ENCODE data around the gene BTAF1. TPM values are rescaled to one million over a fixed set of nuclear protein-coding genes. Genes with fewer than 3 reads are reported as not detected.
"Not testable (repeated sequence)": the region's sequence is repeated elsewhere in the genome, so short reads cannot be mapped to it uniquely, and the experiment has no call there.

BTAF1 gene
- total RNA-seq, 1 donor from 2014 or later, result 30.0 TPM

DNA sequence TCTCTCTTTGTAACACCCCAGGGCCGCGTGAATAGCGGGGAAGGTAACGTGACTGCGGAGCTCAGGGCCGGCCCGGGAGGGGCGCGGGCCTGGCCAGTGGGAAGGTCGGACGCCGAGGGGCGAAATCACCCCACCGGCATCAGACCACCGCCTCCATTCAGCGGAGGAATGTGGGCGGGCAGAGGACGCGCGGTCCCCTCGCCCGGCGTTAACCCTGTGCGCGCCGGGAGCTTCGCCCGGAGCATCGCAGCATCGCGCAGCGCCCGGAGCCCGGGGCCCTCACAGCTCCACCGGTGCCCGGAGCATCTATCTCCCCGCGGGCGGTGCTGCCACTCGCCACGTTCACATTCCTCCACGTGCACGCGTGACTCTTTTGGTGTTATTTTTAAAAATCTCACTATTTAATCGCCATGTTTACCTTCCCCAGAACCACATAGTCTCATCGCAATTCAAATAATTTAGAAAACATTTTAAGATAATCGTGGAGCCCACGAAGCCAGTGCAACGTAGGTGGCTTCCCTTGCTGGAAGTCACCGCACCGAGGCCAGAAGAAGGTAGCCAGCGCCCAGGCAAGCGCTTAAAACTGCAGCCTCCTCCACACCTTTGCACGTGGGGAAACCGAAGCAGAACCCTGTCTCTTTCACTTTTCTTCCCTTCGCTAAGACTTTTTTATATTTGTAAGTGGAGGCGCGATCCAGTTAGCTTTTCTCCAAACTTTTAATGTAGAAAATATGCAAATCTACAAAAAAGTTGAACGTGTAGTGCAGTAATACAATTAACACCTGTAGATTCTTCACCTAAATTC is 36.1 kb upstream of the BTAF1 start:
- Mint-ChIP-seq H3K27me3 (ENCODE audit: unreplicated experiment) (no peaks in the 10 kb centered on the region), H3K36me3 (ENCODE audit: low read depth, unreplicated experiment) (no peaks in the 10 kb centered on the region), H3K4me3 (ENCODE audit: unreplicated experiment) (peak overlapping the region; percentile 89), H3K27ac (ENCODE audit: unreplicated experiment) (peak overlapping the region; percentile 91), H3K4me1 (ENCODE audit: unreplicated experiment) (peaks cover 16% of the 10 kb centered on the region), H3K9me3 (ENCODE audit: unreplicated experiment) (no peaks in the 10 kb centered on the region)
- TF ChIP-seq, protein P1, sequence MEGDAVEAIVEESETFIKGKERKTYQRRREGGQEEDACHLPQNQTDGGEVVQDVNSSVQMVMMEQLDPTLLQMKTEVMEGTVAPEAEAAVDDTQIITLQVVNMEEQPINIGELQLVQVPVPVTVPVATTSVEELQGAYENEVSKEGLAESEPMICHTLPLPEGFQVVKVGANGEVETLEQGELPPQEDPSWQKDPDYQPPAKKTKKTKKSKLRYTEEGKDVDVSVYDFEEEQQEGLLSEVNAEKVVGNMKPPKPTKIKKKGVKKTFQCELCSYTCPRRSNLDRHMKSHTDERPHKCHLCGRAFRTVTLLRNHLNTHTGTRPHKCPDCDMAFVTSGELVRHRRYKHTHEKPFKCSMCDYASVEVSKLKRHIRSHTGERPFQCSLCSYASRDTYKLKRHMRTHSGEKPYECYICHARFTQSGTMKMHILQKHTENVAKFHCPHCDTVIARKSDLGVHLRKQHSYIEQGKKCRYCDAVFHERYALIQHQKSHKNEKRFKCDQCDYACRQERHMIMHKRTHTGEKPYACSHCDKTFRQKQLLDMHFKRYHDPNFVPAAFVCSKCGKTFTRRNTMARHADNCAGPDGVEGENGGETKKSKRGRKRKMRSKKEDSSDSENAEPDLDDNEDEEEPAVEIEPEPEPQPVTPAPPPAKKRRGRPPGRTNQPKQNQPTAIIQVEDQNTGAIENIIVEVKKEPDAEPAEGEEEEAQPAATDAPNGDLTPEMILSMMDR (IDR thresholded peaks at IDR 0.05; ENCODE audit: unreplicated experiment), result no peak
- peak; percentile 82 for DNase-seq (ENCODE audit: low spot score)

DNA sequence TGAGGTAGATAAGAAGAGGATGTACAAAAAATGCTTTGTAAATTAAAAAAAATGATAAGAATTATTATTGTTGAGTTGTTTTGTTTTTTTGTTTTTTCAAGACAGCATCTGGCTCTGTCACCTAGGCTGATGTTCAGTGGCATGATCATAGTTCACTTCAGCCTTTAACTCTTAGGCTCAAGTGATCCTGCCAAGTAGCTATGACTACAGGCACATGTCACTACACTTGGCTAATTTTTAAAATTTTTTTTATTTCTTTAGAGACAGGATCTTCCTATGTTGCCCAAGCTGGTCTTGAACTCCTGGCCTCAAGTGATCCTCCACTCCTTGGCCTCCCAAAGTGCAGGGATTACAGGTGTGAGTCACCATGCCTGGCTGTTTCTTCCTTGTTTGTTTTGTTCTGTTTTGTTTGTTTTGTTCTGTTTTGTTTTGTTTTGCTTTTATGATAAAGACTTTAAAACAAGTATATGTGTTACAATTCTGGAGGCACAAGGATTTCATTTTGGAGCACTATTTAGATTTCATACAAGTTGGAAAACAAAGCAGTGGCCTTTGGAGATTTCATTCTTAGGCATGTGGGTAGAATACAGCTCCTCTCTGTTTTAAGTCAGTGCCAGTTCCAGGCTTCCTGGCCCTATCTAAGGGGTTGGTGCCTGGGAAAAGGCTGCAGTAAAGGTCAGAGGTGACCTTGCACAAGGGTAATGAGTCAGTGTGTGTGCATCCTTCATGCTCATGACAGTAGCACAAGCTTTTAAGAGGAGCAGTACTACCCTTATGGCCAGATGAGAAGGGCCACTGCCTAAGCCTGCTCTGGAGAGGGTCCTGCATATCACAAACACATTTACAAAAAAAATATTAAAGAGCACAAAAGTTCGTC is 32.2 kb upstream of the BTAF1 start:
- no peak for DNase-seq (ENCODE audit: low spot score)
- Mint-ChIP-seq H3K9me3 (ENCODE audit: unreplicated experiment) (no peaks in the 10 kb centered on the region), H3K4me3 (ENCODE audit: unreplicated experiment) (no peak overlapping the region), H3K36me3 (ENCODE audit: low read depth, unreplicated experiment) (peaks cover 1% of the 10 kb centered on the region), H3K4me1 (ENCODE audit: unreplicated experiment) (peaks cover 6% of the 10 kb centered on the region), H3K27ac (ENCODE audit: unreplicated experiment) (no peak overlapping the region), H3K27me3 (ENCODE audit: unreplicated experiment) (no peaks in the 10 kb centered on the region)
- TF ChIP-seq, protein P1 (IDR thresholded peaks at IDR 0.05; ENCODE audit: unreplicated experiment), result no peak

DNA sequence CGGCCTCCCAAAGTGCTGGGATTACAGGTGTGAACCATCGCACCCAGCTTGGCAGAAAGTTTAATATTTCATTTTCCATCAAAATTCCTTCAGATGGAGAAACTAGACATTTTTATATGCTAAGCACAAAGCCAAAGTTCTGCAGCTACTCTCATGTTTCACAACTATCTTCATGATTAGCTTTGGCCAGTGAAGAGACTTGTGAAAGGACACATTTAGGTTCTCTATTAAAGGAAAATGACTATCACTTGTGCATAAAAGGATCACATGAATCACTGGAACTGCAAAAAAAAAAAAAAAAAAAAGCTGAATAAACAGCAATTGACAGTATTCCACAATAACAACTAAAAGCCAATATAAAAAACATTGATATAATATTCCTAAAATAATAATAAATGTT is 30.5 kb upstream of the BTAF1 start:
- Mint-ChIP-seq H3K27ac (ENCODE audit: unreplicated experiment) (no peak overlapping the region), H3K4me1 (ENCODE audit: unreplicated experiment) (no peaks in the 10 kb centered on the region), H3K4me3 (ENCODE audit: unreplicated experiment) (no peak overlapping the region), H3K36me3 (ENCODE audit: low read depth, unreplicated experiment) (peaks cover 3% of the 10 kb centered on the region), H3K27me3 (ENCODE audit: unreplicated experiment) (no peaks in the 10 kb centered on the region), H3K9me3 (ENCODE audit: unreplicated experiment) (no peaks in the 10 kb centered on the region)
- no peak for DNase-seq (ENCODE audit: low spot score)
- TF ChIP-seq, protein P1 (IDR thresholded peaks at IDR 0.05; ENCODE audit: unreplicated experiment), result no peak

DNA sequence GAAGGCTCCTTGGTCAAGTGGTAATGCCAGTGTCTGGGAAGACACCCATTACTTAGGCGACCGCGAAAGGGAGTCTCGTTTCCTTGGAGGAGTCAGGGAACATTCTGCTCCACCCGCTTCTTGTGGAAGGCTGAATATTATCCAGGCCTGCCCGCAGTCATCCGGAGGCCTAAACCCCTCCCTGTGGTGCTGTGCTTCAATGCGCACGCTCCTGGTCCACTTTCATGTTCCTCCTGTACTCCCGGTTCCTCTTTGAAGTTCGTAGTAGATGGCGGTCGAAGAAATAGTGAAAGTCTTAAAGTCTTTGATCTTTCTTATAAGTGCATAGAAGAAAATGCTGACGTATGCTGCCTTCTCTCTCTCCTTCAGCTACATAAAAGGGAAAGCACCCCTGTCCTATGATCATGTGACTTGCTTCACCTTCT is 29.3 kb upstream of the BTAF1 start:
- DNase-seq (ENCODE audit: low spot score); H3K36me3 Mint-ChIP-seq (ENCODE audit: low read depth, unreplicated experiment); H3K4me1 Mint-ChIP-seq (ENCODE audit: unreplicated experiment); H3K9me3 Mint-ChIP-seq (ENCODE audit: unreplicated experiment); H3K27me3 Mint-ChIP-seq (ENCODE audit: unreplicated experiment); H3K27ac Mint-ChIP-seq (ENCODE audit: unreplicated experiment); H3K4me3 Mint-ChIP-seq (ENCODE audit: unreplicated experiment): not testable (repeated sequence)

DNA sequence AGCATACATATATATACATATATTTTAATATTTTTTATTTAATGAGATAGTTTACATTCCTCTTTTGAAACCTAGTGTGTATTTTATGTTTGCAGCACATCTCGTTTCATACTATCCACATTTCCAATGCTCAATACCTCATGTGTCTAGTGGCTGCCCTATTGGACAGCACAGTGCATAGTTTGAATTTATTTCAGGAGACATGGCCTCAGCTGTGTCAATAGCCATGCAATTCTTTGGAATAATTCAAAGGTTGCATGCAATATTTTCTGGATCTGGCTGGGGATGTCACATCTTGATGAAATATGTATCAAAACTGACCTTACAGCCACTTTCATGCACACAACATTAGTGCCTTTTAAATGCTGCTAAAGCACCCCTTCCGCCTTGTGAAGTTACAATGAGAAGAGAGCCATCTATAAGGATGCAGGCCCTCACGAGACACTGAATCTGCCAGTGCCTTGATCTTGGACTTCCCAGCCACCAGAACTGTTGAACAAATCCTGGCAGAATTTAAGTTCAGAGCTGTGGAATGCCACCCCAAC is 27.3 kb upstream of the BTAF1 start:
- Mint-ChIP-seq H3K9me3 (ENCODE audit: unreplicated experiment) (no peaks in the 10 kb centered on the region), H3K27ac (ENCODE audit: unreplicated experiment) (no peak overlapping the region), H3K27me3 (ENCODE audit: unreplicated experiment) (peaks cover 1% of the 10 kb centered on the region), H3K4me1 (ENCODE audit: unreplicated experiment) (no peaks in the 10 kb centered on the region), H3K36me3 (ENCODE audit: low read depth, unreplicated experiment) (peaks cover 3% of the 10 kb centered on the region), H3K4me3 (ENCODE audit: unreplicated experiment) (no peak overlapping the region)
- DNase-seq (ENCODE audit: low spot score), result no peak
- TF ChIP-seq, protein P1 (IDR thresholded peaks at IDR 0.05; ENCODE audit: unreplicated experiment), result no peak
